Stimulated activated CD8-positive, alpha-beta memory T cell treated with anti-CD3 and anti-CD28 coated beads, Interleukin-12 subunit alpha, Interleukin-12 subunit beta, amount 100 ng/mL, for 4 hours (primary cell): Measurements from ENCODE around the gene PLAAT4.
"Not testable (repeated sequence)": the region's sequence is repeated elsewhere in the genome, so short reads cannot be mapped to it uniquely, and the experiment has no call there.

Experiments used
- DNase-seq: peaks from one replicate; pipeline ENCODE4 v3.0.0-alpha.2; 2020; ENCODE audit warnings: low read depth

PLAAT4 gene

DNA sequence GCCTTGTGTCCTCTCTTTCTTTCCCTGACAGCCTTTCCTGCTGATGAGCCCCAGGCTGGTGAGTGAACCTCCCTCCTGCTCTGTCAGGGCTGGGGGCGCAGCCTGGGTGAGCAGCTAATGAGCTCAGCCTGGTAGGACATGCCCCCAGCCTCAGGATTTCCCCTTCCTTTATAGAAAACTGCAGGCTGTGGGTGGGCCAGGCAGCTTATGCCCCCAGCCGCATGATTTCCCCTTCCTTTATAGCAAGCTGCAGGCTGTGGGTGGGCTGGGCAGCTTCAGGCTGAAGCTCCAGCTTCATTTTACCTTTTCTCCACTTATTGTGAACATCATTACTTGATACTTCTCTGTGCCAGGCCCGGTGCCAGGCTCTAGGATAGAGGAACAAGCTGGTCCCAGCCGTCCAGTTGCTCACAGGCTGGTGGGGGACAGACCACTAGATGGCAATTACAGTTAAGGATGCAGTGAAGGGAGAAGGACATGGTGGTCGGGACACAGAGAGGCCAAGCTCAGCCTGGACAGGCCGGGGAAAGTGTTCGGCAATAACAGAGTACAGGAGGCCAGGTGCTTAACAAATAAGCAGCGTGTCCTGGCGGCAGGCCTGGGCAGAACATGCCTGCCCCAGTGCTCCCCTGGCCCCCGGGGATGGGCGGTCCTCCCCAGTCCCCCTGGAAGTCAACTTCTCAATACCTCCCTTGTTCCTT lies 25.4 kb upstream of the PLAAT4 start:
- DNase-seq, result no peak

DNA sequence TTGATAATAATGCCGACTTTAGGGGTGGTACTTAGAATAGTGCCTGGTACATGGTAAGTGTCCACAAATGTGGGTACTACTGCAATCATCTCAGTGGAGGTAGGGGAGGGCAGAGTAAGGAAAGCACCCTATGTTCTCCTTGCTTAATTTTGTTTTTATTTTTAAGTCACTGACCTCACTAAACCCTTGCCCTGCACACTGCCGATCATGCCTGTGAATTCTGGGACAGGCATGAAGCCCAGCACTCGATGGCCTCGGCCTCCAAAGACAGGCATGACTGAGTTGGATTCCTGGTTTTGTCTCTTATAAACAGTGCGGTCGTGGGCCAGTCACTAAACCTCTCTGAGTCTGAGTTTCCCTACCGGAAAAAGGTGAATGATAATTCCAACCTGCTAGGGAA lies 23.8 kb upstream of the PLAAT4 start:
- no peak for DNase-seq

DNA sequence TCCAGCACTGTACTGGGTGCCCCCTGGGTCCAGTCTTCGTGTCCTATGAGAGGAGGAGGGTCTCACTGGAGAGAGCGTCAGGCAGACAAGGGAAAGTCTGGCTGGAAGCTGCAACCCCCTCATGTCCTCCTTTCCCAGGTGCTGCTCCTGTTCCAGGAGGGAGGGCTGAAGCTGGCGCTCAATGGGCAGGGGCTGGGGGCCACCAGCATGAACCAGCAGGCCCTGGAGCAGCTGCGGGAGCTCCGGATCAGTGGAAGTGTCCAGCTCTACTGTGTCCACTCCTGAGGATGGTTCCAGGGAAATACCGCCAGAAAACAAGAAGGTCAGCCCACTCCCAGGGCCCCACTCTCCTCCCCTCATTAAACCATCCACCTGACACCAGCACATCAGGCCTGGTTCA lies 20.5 kb upstream of the PLAAT4 start:
- DNase-seq, result no peak

DNA sequence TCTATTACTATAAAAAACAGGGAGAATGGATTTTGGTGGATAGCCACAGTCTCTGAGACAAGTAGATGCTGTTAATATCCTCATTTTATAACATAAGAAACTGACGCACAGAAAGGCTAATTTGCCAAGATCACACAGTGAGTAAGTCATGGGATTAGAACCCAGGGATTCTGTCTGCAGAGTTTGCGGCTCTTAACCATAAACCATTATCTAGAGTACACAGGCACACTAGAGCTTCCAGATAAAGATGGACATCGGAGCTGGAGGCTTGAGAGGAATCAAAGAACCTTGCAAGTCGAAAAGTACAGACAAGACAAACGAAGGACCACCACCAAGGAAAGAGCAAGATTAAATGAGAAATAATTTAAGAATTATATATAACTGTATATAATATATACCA lies 19.5 kb upstream of the PLAAT4 start:
- no peak for DNase-seq

DNA sequence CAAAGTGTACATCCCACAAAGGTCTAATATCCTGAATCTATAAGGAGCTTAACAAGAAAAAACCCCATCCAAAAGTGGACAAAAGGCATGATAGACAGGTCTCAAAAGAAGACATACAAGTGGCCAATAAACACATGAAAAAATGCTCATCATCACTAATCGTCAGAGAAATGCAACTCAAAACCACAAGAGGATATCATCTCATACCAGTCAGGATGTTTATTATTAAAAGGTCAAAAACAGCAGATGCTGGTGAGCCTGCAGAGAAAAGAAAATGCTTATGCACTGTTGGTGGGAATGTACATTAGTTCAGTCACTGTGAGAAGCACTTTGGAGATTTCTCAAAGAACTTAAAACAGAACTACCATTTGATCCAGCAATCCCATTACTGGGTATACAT lies 18.1 kb upstream of the PLAAT4 start:
- DNase-seq, result no peak

DNA sequence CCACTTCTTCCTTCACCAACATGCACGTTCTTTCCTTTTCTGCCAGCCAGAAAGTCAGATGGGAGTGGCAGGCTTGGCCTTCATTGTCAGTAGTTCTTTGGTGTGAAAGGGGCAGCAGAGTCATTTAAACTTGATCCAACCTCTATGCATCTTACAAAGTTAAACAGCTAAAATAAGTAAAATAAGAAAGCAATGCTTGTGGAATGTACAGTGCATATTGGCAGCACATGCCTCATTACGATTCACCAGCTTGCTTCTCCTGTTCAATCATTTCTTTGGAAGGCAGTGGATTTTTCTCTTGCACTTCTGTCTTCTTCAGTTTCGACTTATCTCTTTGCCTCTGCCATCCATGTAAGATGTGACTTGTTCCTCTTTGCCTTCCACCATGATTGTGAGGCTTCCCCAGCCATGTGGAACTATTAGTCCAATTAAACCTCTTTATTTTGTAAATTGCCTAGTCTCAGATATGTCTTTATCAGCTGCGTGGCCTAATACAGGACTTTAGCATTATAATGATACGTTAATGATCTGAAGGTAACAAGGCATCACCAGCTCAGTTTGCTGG lies 15.9 kb upstream of the PLAAT4 start:
- no peak for DNase-seq

DNA sequence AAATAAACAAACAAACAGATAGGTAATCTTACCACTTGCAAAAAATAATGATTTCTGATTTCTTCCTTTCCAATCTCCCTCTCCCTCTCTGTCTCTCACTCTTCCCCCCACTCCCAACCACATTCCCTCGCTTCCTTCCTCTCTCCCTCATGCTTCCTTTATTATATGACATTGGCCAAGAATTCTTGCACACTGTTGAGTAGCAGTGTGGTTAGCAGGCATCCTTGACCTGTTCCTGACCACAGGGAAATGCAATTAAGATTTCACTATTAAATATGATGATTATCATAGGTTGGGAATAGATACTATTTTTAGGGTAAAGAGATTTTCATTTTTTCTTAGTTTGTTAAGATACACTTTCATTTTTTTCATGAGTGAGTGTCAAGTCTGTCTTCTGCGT lies 14.7 kb upstream of the PLAAT4 start:
- no peak for DNase-seq

DNA sequence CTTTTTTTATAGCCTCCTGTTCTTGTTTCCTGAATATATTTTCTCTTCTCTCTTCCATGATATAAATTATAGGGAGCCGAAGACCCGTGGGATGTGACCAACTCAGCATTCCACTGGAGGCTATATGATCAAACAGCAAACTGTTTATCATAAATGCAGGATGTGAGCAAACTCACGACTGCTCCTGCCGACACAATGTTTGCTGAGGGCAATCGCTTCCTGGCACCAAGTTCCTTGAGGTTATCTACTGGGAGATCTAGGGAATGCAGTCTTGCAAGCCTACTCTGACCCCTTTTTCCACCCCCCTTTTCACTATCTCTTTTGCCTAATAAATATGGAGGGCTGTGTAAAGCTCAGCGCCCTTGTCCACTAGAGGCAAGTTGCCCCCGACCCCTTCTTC lies 13.5 kb upstream of the PLAAT4 start:
- no peak for DNase-seq

DNA sequence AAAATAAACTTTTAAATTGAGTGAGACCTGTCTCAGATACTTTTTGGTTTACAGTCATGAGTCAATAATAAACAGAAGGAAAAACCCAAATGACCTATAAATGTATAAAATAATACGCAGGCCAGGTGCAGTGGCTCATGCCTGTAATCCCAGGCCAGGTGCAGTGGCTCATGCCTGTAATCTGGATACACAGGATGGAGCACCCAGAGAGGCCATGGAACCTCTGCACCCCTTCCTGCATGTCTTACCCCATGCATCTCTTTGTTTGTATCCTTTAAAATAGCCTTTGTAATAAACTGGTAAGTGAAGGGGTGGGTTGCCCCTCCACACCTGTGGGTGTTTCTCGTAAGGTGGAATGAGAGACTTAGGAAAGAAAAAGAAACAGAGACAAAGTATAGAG lies 8.9 kb upstream of the PLAAT4 start:
- DNase-seq, result no peak

DNA sequence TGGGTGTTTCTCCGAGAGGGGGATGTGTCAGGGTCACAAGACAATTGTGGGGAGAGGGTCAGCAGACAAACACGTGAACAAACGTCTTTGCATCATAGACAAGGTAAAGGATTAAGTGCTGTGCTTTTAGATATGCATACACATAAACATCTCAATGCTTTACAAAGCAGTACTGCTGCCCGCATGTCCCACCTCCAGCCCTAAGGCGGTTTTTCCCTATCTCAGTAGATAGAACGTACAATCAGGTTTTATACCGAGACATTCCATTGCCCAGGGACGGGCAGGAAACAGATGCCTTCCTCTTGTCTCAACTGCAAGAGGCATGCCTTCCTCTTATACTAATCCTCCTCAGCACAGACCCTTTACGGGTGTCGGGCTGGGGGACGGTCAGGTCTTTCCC lies 8.5 kb upstream of the PLAAT4 start:
- not testable (repeated sequence) for DNase-seq

DNA sequence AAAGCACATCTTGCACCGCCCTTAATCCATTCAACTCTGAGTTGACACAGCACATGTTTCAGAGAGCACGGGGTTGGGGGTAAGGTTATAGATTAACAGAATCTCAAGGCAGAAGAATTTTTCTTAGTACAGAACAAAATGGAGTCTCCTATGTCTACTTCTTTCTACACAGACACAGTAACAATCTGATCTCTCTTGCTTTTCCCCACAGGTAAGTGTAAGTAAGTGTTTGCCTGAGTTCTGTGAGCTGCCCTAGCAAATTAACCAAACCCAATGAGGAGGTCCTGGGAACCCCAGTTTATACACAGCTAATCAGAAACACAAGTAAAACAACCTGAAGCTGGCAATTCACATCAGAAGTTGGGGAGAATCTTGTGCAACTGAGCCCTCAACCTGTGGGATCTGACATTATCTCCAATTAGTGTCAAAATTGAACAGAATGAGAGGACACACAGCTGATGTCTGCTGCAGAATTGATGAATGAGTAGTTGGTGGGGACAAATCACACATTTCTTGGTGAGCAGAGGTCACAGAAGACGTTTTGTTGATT lies 7.8 kb upstream of the PLAAT4 start:
- DNase-seq, result not testable (repeated sequence)

DNA sequence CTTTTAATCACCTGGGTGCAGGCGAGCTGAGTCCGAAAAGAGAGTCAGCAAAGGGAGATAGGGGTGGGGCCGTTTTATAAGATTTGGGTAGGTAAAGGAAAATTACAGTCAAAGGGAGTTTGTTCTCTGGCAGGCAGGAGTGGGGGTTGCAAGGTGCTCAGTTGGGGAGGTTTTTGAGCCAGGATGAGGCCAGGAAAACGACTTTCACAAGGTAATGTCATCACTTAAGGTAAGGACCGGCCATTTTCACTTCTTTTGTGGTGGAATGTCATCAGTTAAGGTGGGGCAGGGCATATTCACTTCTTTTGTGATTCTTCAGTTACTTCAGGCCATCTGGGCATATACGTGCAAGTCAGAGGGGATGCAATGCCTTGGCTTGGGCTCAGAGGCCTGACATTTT lies 7.2 kb upstream of the PLAAT4 start:
- DNase-seq, result not testable (repeated sequence)

DNA sequence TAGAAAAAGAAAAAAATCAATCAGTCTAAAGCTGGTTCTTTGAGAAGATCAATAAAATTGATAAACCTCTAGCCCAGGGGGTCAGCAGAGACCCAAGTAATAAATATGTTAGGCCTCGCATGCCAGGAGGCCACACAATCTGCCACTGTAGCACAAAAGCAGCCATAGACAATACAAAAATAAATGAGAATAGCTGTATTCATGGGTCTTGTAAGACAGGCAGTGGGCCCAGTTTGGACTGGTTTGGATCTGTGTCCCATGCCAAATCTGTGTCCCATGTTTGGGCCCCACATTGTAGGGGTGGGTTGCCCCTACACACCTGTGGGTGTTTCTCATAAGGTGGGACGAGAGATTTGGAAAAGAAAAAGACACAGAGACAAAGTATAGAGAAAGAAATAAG lies 6.6 kb upstream of the PLAAT4 start:
- DNase-seq, result no peak

DNA sequence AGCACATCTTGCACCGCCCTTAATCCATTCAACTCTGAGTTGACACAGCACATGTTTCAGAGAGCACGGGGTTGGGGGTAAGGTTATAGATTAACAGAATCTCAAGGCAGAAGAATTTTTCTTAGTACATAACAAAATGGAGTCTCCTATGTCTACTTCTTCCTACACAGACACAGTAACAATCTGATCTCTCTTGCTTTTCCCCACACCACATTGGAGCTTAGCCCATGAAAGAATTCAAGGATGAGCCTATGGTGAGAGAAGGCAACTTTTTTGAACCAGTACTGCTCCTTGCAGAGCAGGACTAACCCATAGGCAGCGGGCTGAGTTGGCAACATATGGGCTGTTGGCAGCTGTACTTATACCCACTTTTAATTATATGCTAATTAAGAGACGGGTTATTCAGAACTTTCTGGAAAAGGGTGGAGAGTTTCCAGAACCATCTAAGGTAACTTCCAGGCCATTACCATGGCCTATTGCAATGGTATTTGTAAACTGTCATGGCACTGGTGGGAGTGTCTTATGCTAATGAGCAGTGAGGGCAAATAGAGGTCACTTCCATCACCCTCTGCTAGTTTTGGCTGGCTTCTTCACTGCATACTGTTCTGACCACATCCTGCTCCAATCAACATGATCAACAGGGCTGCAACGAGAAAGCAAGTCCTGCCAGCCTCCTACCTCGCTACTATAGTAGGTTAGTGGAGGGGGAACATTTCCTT lies 5.4 kb upstream of the PLAAT4 start:
- DNase-seq, result not testable (repeated sequence)

DNA sequence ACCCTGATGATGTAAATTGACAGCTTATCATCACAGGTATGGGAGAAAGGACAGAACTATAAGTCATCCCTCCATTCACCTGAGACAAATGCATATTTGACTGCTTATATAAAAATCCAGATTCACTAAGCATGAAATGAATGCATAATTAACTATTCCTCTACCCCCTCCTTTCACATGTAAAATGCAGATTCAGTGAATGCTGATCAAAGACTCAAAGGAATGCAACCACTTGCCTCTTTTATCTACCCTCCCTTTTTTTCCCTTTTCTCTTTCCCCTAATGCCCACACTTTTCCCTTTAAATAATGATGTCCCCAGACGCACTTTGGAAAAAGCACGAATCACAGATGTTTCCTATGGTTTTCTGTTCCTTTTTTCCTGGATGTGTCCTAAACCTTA lies 4.5 kb upstream of the PLAAT4 start:
- no peak for DNase-seq

DNA sequence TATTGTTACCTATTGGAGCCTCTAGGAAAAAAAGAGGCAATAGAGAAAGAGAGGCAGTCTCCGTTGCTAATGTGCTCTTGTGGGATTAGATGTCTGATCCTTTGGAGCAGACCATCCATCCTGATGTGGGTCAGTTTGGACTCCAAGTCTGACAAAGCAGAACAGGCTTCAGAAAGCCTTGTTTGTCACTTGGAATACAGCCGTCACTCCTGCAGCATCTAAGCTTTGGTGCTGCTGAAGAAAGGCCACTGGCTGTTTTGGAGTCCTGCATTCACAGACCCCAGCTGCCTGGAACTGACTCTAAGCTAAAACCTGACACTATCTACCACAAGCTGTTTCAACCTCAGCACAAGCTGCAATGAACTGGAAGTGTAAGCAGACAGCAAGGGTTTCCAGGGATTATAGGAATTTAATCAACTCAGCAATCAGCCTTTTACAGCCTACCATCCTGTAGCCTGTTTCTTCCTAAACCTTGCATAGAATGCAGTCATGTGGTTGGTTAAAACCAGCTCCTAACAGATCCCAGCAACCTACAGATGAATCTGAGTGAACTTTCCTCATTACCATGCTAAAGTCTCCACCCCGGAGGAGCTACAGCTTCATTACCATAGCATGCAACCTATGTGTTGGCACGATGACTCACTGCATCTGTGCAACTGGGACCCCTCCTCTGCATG lies 3.7 kb upstream of the PLAAT4 start:
- DNase-seq, result no peak

DNA sequence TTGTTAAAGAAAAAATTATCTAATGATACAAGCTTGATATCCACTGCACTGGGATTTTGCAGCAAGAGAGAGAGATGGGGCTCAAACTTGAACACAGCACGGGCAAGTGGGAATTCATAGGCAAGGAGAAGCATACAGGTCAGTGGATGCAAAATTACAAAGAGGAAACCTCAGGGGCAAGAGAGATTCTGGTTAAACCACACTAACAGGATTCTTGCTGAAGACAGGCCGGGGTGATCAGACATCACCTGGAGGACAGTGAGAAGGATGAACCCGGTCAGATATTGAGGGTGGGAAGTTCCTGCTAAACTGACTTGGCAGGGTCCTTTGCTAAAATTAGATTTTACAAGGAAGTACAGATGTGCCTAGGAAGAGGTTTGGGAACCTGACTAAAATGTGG lies 2.5 kb upstream of the PLAAT4 start:
- no peak for DNase-seq

DNA sequence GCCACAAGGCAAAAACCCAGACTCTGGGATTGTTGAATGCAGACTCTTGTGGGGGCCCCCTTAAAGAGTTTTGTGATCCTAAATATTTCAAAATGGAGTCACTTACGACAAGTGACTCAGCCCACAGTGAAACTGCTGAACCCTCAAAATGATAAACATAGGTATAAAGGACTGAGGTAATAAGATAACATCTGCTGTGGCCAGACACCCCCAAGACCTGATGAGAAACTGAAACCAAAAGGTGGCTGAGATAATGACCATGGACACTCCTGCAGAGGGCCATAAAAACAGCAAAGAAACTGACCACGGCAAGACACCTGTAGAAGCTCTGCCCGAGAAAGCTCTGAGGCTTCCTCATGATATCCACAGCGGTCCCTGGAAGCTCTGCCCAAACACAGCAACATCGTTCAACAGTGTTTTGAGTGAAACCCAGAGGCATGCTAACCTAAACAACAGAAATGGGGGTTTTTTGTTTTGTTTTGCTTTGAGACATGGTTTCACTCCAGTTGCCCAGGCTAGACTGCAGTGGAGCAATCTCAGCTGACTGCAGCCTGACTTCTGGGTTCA lies 1.6 kb upstream of the PLAAT4 start:
- DNase-seq, result no peak

DNA sequence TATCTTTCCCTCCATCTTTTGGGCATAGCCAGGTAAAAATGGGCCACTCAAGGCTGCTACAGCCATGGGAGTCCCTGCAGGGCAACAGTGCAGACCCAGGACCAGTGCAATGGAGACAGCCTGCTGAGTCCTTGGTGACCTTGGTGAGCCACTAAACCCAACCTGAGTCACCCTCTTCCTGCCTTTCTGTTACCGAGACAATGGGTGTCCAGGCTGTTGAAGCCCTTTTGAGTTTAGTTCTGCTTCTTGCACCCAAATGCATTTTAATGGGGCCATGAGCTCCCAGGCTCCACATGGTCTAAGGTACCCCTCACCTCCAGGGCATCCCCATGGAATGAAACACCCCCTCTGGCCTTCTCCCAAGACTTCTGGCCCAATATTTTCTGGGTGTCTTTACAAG lies 874 bp upstream of the PLAAT4 start:
- no peak for DNase-seq

DNA sequence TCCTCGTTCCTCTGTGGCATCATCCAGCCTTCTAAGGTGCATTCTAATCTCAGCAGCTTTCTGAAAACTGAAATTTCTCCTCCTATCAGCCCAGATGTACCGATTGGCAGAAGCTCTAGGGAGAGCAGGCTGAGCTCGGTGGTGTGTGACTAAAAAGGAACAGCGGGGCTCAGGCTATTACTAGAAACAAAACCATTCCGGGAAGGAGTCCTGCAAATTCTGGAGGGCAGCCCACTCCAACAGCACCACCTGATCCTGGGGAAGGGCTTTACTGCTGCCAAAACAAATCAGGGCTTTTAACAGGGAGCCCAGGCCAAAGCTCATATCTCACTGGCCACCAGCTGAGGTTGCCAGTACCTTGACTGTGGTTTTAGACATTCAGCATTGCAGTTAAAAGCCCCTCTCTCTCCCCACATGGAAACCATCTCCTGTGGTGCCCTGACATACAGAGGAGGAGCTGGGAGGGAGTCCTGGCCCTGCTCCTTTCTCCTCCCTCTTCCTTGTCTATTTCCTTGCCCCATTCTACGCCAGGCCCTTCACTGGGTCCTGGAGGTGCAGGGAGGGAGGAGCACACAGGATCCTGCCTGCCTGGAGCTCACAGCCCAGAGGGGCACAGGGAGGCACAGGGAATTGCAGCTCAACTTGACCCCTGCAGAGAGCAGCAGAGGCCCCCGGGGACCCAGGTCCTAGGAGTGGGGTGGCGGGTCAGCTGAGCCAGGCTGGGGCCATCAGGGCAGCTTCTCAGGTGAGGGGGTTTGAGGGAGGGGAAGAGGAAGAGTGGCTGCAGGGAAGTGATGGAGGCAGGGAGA lies 889 bp downstream of the PLAAT4 start:
- no peak for DNase-seq

DNA sequence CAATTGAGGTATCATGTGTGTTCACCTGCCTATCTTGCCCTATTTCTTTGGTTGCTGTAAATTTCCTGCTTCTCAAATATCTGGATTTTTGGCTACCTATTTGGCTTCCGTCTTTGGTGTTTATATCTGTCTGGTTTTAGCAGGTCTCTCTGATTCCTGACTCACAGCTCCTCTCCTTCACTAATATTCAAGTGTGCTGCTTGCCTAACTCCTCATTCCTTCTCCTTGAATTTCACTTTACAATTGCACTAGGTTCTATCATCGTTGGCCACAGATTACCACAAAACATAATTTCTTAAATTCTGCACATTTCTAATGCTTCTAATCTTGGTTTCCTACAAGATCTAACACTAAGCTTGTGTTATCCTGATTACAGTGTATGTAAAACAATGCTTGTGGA lies 5.9 kb downstream of the PLAAT4 start:
- not testable (repeated sequence) for DNase-seq

DNA sequence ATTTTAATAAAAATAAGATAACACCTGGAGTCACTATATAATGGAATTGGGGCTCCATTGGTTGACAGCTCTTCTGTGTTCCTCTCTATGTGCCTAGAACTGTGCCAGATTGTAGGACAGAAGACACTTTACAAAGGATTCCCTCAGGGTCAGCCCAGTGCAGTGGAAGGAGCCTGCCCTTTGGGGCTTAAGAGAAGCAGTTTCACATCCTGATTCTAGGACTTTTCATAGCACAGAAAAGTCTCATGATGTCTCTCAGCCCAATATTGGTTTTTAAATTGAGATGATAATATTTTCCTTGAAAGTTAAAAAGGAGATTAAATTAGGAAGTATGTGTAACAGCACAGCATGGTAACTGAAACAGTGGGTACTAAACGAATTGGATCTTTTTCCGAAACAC lies 7.1 kb downstream of the PLAAT4 start:
- no peak for DNase-seq
